ENCODE results near the gene TRAPPC14.

The TRAPPC14 gene

DNA sequence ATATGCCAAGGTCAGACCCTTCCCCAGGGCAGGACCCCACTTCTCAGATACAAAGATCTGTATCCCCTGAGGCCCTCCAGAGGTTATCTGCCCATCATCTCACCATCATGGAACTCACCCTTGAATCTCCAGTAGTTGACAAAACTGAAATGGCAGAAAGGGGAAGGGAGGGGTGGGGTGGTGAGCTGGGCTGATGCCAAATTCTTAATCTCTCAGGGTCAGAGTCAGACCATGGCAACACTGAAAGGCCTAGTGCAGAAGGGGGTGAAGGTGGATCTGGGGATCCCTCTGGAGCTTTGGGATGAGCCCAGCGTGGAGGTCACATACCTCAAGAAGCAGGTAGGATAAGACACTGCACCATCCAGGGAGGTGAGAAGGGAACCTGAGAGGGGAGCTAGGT lies 36.0 kb downstream of the TRAPPC14 start:
- DNase-seq: no peak

DNA sequence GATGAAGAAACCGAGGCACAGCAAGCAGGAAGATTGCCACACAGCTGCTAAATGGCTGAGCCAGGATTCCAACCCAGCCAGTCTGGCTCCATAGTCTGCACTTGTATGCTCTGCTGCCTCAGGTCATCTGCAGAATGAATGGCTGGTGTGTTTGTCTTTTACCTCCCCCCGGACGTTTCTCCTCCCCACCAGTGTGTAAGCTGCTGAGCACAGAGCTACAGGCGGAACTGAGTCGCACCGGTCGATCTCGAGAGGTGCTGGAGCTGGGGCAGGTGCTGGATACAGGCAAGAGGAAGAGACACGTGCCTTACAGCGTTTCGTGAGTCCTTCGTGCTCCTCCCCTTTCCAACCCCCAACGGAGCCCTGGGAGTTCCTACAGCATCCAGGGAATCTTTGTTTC lies 36.5 kb downstream of the TRAPPC14 start:
- peak; percentile 47 for DNase-seq

DNA sequence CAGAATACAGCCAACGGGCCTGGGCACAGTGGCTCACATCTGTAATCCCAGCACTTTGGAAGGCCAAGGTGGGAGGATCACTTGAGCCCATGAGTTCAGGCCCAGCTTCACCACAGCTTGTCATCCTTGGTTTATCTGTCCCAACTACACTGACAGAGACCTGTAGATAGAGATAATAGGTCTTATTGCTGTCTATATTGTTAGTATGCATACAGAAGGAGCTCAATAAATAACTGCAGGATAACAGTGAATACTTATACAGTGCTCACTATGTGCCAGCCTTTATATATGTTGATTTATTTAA lies 37.8 kb downstream of the TRAPPC14 start:
- no peak for DNase-seq

DNA sequence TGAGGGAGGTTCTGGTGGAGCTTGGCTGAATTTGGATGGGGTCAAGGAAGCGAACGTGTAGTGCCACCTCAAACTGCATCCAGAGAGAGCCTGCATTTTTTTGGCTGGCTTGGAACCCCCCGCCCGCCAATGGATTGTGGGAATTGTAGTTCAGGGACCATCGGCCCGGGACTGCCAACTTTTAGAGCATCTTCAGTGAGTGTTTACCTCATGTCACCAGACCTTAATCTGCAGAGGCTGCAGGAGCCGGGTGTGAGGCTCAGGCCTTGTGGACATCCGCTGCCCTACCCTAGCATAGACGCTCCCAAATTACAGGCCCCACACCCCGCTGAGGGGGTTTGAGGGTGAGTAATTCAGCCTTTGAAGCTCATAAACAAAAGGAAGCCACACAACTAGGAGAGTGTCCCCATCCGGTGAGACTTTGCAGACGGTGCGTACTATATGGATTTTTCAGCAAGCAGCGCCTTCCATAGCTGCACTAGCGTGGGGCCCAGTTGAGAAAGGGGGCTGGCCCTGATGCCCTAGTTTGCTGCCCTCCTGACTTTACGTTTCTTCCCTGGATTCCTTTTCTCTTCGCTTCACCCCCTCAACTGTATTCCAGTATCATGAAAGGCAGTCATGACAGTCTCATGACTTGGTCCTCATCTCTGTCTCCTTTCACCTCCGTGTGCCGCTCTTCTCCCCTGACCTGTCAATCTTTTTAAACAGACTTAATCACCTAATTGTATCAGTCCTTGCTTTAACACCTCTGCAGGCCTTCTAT lies 38.4 kb downstream of the TRAPPC14 start:
- DNase-seq: no peak

DNA sequence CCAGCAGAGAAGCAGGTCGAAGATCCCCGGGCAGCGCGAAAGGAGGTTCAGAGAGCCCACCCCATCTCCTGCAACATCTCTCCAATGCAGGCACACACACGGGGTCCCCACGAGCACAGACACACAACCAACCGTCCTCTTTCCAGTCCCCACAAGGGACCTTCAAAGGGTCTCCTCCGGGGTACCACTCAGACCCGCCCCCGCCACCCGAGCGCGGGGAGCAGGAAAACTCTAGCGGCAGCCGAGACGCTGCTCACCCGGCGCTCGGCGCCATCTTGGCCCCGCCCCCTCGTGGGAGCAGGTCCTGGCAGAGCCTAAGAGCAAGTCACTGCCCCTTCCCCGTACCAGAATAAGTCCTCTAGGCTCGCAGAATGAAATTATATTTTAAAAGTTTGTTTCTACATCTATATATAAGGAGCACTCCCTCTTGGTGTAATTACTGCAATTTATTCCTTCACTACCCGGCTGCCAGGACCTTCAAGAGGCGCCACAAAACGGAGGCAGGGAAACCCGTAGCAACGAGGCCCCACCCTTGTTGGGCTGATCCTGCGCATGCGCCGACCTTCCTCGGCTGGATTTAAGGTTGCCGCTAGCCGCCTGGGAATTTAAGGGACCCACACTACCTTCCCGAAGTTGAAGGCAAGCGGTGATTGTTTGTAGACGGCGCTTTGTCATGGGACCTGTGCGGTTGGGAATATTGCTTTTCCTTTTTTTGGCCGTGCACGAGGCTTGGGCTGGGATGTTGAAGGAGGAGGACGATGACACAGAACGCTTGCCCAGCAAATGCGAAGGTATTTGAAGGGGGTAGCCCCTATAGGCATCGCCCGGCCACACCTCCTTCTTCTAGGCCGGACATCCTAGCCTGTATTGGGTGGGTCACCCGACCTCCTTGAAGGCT lies 39.2 kb downstream of the TRAPPC14 start, which contains the start of the genes CNPY4 and TAF6:
Gene CNPY4, plus strand, starts transcription at position 563 of the 898 bp plus-strand sequence. Its CDS starts 111 bp downstream, at position 674.
Gene TAF6, minus strand, starts transcription at position 287 of the 898 bp plus-strand sequence. CDS start 5,149 bp downstream, outside the sequence.
- DNase-seq: peak; percentile 94

DNA sequence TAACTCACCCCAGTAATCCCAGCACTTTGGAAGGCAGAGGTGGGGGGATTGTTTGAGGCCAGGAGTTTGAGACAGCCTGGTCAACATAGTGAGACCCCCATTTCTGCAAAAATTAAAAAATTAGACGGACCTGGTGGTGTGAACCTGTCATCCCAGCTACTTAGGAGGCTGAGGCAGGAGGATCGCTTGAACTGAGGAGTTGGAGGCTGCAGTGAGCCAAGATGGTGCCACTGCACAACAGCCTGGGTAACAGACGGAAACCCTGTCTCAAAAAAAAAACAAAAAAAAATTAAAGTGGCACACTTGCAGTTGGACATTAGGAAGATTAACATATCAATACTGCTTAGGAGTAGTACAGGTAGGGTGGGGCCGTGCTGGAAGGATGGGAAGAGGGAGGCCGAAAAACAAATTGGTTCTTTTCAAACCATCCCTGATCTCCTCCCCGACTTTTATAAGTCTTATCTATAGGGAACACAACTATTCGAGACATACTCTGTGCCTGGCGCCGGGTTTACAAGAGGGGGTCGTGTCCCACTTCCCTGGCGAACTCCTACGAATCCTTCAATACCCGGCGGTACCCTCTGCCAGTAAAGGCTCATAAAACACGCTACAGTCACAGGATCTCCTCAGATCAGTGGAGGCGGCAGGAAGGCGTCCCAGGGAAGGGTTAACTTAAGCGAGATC lies 40.0 kb downstream of the TRAPPC14 start:
- DNase-seq: no peak

DNA sequence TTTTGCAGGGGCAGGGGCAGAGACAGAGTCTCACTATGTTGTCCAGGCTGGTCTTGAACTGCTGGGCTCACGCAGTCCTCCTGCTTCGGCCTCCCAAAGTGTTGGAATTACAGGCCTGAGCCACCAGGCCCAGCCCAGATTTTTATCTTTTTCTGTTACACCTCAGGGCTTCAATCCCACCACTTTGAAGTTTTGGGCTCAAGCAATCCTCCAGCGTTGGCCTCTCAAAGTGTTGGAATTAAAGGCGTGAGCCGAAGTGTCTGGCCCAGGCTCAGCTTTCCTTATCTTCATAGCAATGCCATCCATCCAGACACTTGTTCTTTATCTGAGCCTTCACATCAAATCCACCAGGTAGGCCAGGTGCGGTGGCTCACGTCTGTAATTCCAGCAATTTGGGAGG lies 43.5 kb downstream of the TRAPPC14 start:
- no peak for DNase-seq

DNA sequence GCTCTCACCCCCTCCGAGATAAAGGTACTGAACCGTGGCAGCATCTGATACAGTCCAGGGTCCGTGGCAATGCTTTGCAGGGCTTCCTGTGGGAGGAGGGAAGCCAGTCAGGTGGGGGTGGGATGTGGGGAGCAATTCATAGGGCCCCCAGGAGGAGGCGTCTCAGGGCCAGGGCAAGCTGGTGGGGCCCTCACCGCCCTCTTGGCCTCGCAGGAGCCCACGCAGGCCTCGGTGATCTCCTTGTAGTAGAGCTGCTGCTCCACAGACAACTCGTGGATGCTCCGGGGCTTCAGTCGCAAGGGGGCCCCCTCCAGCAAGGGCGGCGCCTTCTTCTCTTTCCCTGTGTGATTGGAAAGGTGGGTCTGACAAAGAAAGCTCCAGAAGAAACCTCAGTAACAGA lies 46.6 kb downstream of the TRAPPC14 start:
- no peak for DNase-seq

DNA sequence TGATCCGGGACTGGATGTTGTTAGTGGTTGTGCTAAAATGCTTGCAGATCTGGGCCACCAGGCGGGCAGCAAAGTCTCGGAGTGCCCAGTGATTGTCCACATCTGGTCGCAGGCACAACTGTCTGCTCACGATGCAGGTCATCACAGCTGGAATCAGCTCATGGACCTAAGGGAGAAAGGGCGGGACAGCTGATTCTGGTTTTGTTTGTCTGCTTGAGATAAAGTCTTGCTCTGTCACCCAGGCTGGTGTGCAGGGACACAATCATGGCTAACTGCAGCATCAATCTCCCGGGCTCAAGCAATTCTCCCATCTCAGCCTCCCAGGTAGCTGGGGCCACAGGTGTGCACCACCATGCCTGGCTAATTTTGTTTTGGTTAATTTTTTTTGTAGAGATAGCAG lies 47.4 kb downstream of the TRAPPC14 start:
- no peak for DNase-seq

DNA sequence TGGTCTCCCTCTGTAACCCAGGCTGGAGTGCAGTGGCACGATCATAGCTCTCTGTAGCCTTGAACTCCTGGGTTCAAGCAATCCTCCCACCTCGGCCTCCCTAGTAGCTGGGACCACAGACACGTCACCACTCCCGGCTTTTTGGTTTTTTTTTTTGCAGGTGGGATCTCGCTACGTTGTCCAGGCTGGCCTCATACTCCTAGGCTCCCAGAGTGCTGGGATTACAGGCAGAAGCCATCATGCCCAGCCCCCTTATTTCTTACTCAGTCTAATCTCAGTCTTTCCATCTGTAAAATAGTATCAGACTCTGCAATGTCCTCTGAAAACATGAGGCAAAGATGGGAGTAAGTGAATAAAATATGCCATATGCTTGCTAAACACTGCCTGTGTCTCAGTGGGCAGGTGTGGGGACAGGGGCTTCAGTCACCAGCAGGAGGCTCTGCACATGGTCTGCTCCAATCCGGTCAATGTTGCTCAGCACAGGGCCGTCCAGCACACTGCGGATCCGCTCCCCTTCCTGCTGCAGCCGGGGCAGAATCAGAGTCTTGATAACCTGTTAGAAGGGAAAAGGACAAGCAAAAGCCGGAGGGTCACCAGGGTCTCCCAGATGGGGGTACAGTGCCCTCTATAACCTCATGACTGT lies 48.9 kb downstream of the TRAPPC14 start:
- no peak for DNase-seq

DNA sequence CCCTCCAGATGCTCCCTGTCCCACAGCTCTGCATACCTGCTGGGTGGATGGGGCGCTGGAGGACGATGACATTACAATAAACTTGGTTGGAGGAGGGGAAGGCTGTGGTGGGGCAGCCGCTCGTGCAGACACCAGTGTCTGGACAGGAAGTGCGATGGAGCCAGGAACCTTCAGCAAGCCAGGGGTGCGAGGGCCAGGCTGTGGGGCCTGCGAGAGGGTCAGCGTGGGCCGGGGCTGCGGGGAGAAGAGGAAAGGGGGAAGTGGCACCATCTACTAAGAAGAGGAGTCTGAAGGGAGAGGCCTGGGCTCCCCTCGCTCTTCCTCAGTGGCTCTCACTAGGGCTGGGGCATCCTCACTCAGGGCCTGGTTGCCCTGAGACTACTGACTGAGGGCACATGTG lies 50.6 kb downstream of the TRAPPC14 start:
- no peak for DNase-seq

DNA sequence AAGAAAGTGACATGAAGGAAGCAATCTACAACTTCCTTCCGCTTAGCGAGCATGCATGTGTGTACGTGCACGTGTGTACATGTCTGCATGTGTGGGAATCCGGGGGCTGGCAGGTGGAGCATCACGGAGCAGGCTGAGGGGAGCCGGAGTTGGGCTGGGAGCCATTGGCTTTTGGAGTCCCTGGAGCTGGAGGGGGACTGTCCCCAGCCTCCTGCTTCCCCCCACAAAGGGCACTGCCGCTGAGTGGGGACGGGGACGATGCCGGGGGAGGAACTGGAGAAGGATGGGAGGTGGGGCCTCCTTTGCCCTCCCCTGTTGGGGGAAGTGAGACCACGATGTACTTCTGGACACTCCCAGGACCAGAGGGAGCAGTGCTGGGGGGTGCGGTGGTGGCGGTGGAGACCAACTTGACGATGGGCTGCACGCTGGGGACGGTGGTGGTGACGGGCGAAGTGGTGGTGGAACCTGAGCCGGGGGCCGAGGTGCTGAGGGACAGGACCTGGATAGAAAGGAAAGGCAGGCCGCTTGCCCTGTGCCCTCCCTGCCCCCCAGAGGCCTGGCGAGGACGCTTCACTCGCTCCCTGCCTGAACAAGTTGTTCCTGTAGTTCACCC lies 51.3 kb downstream of the TRAPPC14 start:
- DNase-seq: no peak

DNA sequence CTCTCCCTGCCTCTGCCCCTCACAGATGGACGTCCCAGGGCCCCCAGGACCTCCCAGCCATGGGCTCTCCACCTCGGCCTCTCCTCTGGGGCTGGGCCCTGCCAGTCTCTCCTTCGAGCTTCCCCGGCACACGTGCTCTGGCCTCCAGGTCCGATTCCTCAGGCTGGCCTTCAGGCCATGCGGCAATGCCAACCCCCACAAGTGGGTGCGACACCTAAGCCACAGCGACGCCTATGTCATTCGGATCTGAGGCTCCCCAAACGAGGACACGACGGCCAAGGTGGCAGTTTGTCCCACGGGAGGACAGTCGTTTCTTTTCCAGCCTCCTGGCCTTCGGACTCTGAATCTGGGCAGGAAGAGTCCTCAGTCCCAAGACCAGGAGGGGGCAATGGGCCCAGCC lies 51.9 kb downstream of the TRAPPC14 start:
- no peak for DNase-seq

DNA sequence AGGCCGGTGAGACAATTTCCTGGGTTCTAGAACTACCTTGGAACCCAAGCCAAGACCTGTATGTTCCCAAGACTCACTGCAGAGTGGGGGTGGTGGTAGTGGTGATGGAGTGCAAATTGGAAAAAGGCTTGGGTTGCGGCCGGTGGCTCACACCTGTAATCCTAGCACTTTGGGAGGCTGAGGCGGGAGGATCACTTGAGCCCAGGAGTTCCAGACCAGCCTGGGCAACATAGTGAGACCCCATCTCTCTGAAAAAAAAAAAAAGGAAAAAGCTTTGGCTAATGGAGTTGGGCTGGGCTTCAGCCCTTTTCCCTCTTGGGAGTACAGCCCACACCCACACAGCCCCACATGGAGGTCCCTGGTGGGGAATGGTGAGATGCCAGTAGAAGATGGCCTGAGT lies 53.0 kb downstream of the TRAPPC14 start:
- no peak for DNase-seq
